Measurements from ENCODE around the gene ZBTB7C. TPM values are rescaled to one million over a fixed set of nuclear protein-coding genes. Genes with fewer than 3 reads are reported as not detected.

ZBTB7C gene
- total RNA-seq, 4 donors from 2014 or later, result 5.0 to 14.1 (median 13.3) TPM

DNA sequence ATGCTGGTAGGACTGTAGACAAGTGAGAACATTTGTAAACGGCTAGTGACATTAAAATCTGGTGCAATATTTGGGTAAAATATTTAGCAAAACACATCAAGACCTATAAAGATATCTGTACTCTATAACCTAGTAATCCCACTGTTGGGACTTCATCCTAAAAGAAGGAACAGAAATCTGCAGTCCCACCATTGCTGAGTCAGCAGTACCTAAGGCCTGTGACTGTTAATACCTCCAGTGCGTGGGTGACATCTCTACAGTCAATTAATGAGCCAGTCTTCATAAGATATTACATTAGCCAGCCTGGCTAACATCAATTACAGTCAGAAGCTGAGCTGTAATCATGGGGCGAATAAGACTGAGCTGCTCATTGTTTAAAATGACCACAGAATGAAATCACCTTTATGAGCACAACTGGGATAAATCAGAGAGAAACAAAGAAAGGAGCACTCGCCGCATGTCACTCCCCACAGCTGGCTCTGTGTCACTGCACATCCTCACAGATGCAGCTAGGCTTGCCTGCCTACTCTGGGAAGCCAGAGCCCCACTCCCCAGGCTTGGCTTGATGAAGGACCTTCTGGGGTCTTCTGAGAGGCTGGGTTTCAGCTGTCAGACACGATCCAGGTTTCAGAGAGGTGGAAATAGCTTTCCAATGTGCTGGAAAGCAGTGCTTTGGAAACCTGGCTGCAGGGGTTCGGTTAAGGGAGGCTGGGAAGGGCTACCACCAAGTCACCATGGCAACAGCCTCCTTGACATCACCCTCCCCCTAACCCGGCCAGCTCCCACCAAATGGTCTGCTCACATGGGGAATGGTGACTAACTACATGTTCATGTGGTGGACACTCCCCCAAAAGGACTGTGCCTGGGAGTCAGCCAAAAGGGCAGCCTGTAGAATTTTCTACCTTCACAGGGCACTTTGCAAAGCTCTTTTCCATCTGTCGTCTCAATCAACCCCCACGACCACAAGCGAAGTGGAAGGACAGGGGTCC lies 145.0 kb downstream of the ZBTB7C start:
- DNase-seq (ENCODE audit: low spot score), result no peak
- ATAC-seq (ENCODE audit: low FRiP score), result peak; percentile 58
- TF ChIP-seq, protein P1, sequence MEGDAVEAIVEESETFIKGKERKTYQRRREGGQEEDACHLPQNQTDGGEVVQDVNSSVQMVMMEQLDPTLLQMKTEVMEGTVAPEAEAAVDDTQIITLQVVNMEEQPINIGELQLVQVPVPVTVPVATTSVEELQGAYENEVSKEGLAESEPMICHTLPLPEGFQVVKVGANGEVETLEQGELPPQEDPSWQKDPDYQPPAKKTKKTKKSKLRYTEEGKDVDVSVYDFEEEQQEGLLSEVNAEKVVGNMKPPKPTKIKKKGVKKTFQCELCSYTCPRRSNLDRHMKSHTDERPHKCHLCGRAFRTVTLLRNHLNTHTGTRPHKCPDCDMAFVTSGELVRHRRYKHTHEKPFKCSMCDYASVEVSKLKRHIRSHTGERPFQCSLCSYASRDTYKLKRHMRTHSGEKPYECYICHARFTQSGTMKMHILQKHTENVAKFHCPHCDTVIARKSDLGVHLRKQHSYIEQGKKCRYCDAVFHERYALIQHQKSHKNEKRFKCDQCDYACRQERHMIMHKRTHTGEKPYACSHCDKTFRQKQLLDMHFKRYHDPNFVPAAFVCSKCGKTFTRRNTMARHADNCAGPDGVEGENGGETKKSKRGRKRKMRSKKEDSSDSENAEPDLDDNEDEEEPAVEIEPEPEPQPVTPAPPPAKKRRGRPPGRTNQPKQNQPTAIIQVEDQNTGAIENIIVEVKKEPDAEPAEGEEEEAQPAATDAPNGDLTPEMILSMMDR (IDR thresholded peaks at IDR 0.05), result no peak

- DNase-seq (ENCODE audit: low spot score), result no peak
- TF ChIP-seq, protein P1 (IDR thresholded peaks at IDR 0.05), result no peak
- no peak for ATAC-seq (ENCODE audit: low FRiP score)
Observed at GRCh38 chr18:48263192-48263853, 145.9 kb downstream of the ZBTB7C start.

DNA sequence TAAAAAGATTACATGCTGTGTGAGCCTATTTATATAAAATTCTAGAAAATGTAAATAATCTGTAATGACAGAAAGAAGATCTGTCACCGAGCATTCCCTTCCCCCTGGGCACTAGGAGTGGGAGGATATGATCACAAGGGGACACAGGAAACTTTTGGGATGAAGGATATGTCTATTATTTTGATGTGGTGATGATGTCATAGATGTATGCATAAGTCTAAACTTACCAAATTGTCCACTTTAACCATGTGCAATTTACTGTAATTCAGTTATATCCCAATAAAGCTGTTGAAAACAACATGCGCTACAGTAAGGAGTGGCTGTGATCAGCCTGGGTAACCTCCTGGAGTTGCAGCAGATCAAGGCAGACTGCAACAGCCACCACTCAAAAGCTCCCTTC lies 148.9 kb downstream of the ZBTB7C start:
- no peak for ATAC-seq (ENCODE audit: low FRiP score)
- TF ChIP-seq, protein P1 (IDR thresholded peaks at IDR 0.05), result no peak
- no peak for DNase-seq (ENCODE audit: low spot score)

- ATAC-seq (ENCODE audit: low FRiP score) (no peak), DNase-seq (ENCODE audit: low spot score) (no peak)
- TF ChIP-seq, protein P1 (IDR thresholded peaks at IDR 0.05), result no peak
Observed at GRCh38 chr18:48256848-48257247, 152.3 kb downstream of the ZBTB7C start.

DNA sequence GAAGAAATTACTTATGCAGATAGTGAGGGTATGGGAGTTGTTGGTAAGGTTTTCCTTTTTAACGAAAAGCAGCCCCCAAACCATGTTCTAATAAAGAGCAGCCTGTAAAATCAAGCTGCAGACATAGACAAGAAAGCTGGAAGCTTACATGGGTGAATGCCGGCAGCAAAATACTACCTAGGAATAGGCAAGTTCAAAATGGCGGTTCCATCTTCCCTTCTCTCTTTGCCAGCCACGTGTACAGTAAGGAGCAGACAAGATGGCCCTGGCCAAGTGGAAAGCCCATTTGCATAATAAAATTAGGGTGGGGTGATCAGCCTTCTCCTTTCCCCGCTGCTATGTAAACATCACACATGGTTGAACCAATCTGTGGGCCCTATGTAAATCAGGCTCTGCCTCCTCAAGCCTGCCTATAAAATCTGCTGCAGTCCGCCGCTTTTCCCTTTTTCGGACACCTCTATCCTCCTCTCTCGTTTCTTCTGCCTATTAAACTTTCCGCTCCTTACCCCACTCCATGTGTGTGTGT lies 155.0 kb downstream of the ZBTB7C start:
- DNase-seq (ENCODE audit: low spot score), result no peak
- TF ChIP-seq, protein P1 (IDR thresholded peaks at IDR 0.05), result no peak
- no peak for ATAC-seq (ENCODE audit: low FRiP score)

DNA sequence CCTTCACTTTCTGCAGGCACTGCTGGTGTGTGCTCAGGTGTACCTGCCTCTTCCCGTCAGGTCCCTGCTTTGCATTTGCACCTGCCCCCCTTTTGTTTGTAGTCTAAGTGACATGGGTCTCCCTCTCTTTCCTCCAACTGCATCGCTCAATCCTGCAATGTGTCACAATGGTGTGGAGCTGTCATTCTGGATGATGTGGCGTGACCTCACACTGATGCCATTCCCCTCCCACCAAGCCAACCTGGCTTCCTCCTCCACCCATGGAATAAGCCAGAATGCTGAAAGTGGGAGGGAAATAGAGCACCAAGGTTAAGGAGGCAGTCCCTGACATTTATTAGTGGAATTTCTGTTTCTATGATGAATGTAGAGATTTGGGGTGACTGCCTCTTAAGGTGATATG lies 156.7 kb downstream of the ZBTB7C start:
- ATAC-seq (ENCODE audit: low FRiP score), result no peak
- no peak for DNase-seq (ENCODE audit: low spot score)
- TF ChIP-seq, protein P1 (IDR thresholded peaks at IDR 0.05), result no peak
